GM12878 (cell line): Measurements from ENCODE around the gene TEKT5.

ENCODE experiments used
- CHD2 ChIP-seq: IDR thresholded peaks from 2 replicates; pipeline ENCODE4 v1.6.1; 2011; ENCODE audit warnings: low read depth, low read length, improper control_type of control experiment, borderline replicate concordance
- CTCF ChIP-seq, 3 experiments: IDR thresholded peaks in 2 of 3; conservative IDR thresholded peaks in 1 of 3; 2 replicates each; pipeline ENCODE4 v1.5.1; 2011; ENCODE audit warnings: low read depth in 3 of 3, low read length in 3 of 3, mild to moderate bottlenecking in 3 of 3, control low read depth in 2 of 3, moderate library complexity in 2 of 3, inconsistent platforms in 1 of 3, mixed read lengths in 1 of 3; ENCODE audit not compliant: control insufficient read depth in 2 of 3, insufficient read depth in 1 of 3; ENCODE audit errors: extremely low read depth in 1 of 3
- EGR1 ChIP-seq, 2 experiments: IDR thresholded peaks; 1 replicate in 1 of 2; 2 replicates in 1 of 2; pipeline ENCODE4 v1.6.1; 2011 to 2012; ENCODE audit warnings: low read depth in 2 of 2, low read length in 2 of 2, borderline replicate concordance in 1 of 2, mild to moderate bottlenecking in 1 of 2, moderate library complexity in 1 of 2
- ETV6 ChIP-seq, 2 experiments: fragments of 450-650 bp in 1 of 2; IDR thresholded peaks in 1 of 2; conservative IDR thresholded peaks in 1 of 2; 2 replicates each; pipeline ENCODE4 v1.6.1; 2014; ENCODE audit warnings: antibody characterized with exemption in 1 of 2, borderline replicate concordance in 1 of 2, low read depth in 1 of 2, mild to moderate bottlenecking in 1 of 2, moderate library complexity in 1 of 2
- NRF1 ChIP-seq: conservative IDR thresholded peaks from 2 replicates; pipeline ENCODE4 v1.6.1; 2011; ENCODE audit warnings: mild to moderate bottlenecking, low read depth, low read length, improper control_type of control experiment
- POLR2A ChIP-seq: IDR thresholded peaks from 2 replicates; pipeline ENCODE4 v1.6.1; 2011; ENCODE audit warnings: low read depth, mild to moderate bottlenecking, low read length
- YBX1 ChIP-seq: fragments of 450-650 bp; IDR thresholded peaks from 2 replicates; pipeline ENCODE4 v1.6.1; 2016; ENCODE audit warnings: antibody characterized with exemption

GRCh38 chr16:10581507-10581906 is 113.2 kb downstream of the TEKT5 start:
- TF ChIP-seq EGR1 (IDR thresholded peaks at IDR 0.05; ENCODE audit: borderline replicate concordance in 1 of 2, low read depth in 2 of 2, low read length in 2 of 2), result no peak
- no peak for TF ChIP-seq POLR2A
- no peak for TF ChIP-seq NRF1
- no peak for TF ChIP-seq CTCF (IDR thresholded peaks at IDR 0.05 in 2 of 3, conservative IDR thresholded peaks at IDR 0.05 in 1 of 3; ENCODE audit: control insufficient read depth in 2 of 3, extremely low read depth in 1 of 3, insufficient read depth in 1 of 3, low read depth in 3 of 3, low read length in 3 of 3)
- no peak for TF ChIP-seq CHD2
- TF ChIP-seq ETV6 (conservative IDR thresholded peaks at IDR 0.05 in 1 of 2, IDR thresholded peaks at IDR 0.05 in 1 of 2; ENCODE audit: borderline replicate concordance in 1 of 2, low read depth in 1 of 2), result no peak
- no peak for TF ChIP-seq YBX1
